IPS-18c (cell line): ENCODE results near the gene RBP3.
"Not testable (repeated sequence)": the region's sequence is repeated elsewhere in the genome, so short reads cannot be mapped to it uniquely, and the experiment has no call there.

Source experiments
- H3K4me3 ChIP-seq: 2 replicates; pipeline ENCODE4 v1.7.0; 2013; ENCODE audit warnings: low read depth, mild to moderate bottlenecking, low read length, moderate library complexity; ENCODE audit not compliant: insufficient read depth
- H3K9me3 ChIP-seq: one replicate; pipeline ENCODE4 v1.6.1; 2013; ENCODE audit warnings: mild to moderate bottlenecking, low read length, moderate library complexity; ENCODE audit not compliant: control insufficient read depth, insufficient read depth

The RBP3 gene

DNA sequence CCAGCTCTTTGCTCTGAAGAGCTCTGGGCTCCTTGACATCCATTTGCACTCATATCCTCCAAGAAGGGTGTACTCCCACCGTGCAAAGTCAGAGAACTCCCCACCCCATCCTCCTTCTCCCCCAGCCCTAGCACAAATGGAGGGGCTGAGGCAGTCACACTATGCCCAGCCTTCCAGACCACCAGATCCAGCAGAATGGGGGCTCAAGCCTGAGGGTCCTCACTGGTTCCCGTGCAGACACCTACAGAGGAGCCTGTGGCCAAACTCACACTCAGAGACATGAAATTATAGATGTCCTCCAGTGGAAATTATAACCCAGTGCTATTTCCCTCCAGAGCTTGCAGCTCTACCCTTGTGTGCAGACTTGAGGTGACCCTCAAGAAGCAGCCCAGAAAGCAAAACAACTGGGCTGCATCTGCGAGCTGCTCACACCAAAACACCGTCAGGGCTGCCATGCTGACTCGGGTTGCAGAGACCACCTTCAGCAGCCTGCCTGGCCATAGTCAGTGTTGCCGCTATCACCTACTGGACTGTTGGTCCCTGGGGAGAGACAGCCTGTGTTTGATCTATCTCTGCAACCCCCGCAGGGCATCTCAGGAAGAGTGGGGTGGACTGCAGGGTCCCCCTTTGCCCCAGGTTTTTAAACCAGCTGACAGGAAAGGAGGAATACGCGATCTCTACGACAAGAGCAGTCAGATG, 28.5 kb downstream of the RBP3 start:
- H3K9me3 ChIP-seq = no peaks in the 10 kb centered on the region
- no peak overlapping the region for H3K4me3 ChIP-seq

DNA sequence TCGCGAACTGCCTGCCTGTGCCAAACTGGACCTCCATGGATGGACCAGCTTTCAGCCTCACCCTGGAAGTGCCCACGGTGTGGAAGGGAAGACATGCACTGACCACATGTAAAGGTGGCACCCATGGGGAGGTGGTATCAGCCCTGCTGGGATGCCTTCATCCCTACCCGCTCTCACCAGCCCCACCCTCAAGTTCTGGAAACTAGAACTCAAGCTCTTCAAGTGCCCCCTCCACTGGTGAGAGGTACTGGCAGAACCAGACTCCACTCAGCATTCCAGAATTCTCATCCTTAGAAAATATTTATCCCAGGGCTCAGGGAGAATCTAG, 30.0 kb downstream of the RBP3 start:
- H3K4me3 ChIP-seq = no peak overlapping the region

DNA sequence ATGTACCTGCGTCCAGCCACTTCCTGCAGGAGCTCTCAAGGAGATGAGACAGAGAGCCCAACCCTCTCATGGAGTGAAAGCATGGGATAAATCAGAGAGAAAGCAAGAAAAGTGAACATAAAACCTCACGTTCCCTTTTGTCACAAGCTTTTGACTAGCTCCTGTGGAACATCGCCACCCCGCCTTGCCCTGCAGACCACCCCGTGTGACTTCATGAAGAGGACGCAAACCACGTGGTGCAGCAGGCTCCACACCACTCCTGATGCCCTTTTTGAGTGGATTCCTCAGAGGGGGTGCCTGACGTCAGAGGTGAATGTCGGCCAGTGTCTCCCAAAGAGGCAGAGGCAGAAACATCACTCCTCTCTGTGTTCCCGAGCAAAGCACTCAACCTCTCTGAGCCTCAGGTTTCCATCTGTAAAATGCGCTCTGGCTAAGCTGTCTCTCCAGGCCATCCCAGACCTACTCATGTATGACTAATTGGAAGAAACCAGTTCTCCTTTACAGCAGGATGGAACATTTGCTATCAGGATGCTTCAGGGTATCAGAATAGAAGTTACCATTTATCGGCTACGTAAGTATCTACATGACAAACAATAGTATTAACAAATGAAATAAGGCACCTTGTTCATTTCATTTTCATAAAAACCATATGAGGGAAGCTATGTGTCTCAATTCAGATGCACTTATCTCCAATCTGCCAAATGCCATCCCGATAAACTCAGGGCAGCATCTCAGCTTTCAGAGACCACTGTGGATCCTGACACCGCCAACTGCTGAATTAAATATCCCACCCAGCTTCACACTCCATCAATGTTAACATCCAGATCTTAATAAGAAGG, 30.7 kb downstream of the RBP3 start:
- H3K4me3 ChIP-seq = no peak overlapping the region

More for the DNA sequence above, 30.0 kb downstream of the RBP3 start:
- H3K9me3 ChIP-seq = no peaks in the 10 kb centered on the region

DNA sequence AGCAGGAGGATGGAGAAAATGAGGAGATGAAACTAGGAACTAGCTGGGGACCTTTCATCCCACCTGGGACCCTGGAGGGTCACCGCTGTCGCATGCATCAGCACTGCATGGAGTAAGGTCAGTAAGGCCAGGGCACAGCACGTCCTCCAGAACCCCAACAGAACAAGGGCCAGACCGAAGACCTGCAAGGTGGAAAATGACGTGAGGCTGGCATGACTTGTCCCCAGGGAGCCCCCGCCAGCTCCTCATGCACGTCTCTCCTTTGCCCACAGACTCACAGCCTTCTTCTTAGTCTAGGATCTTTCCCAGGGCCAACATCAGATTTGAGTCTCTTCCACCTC, 31.3 kb downstream of the RBP3 start:
- H3K4me3 ChIP-seq = no peak overlapping the region

More for the DNA sequence above, 30.7 kb downstream of the RBP3 start:
- H3K9me3 ChIP-seq = no peaks in the 10 kb centered on the region

DNA sequence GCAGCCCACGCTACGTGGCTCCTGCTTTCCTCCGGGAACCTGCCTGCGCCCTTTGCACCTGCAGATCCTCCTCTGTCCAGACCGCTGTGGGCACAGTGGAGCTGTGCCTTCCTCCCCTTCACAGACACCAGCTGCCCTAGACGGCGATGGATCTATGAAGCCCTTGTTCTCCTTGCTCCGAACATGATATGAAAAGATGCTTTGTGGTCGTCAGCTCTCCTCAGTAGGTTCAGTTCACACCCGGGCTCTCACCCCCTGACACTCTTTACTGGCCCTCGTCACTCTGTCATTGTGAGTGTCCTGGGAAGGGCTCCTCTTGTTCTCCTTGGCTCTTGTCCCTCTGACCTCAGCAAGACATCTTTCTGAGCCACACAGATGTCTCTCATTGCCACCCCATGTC, 31.7 kb downstream of the RBP3 start:
- Histone ChIP-seq H3K4me3 (no peak overlapping the region), H3K9me3 (no peaks in the 10 kb centered on the region)

More for the DNA sequence above, 31.3 kb downstream of the RBP3 start:
- no peaks in the 10 kb centered on the region for H3K9me3 ChIP-seq

DNA sequence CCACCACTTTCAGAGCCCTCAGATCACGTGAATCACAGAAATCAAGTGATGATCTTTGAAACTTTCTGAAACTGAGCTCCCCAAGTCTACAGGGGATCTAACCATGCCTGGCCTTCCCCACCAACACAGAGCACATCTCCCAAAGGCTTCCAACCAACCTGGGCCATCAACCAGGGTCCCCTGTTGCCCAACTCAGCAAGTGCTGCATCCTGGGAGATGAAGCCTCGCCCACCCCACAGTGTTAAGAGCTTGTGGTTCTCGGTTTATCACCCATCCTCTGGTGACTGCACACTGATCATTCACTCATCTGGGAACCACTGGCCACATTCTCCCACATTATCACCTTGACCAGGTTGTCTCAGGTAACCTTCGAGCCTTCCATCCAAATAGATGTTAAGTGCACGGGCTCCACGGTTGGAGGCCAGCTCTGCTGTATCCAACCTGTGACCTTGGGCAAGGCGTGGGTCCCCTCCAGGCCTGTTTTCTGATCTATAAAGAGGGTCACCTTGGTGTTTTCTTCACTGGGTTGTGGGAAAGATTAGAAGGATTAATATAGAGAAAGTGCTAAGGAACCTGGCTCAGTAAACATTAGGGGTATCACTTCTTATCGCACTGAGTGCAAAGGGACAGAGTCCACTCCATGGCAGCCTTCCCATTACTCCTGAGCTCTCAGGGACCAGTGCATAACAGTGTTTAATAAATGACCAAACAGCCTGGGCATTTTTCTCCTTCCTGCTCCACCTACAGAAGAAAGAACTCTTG, 32.4 kb downstream of the RBP3 start:
- Histone ChIP-seq H3K4me3 (no peak overlapping the region), H3K9me3 (no peaks in the 10 kb centered on the region)

DNA sequence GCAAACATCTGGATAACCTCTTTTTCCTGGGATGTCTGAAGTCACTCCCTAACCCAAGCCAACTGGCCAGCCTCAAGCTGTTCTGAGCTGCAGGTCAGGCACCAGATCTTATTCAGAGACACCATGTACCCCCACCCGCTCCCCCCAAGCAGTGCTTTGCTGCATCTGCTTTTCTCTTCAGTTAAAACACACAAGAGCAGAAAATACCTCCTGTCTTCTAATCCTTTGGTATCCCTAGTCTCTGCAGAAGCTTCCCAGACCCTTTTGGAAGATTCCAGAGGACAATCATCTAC, 32.9 kb downstream of the RBP3 start:
- no peak overlapping the region for H3K4me3 ChIP-seq
- H3K9me3 ChIP-seq = peaks cover 4% of the 10 kb centered on the region

DNA sequence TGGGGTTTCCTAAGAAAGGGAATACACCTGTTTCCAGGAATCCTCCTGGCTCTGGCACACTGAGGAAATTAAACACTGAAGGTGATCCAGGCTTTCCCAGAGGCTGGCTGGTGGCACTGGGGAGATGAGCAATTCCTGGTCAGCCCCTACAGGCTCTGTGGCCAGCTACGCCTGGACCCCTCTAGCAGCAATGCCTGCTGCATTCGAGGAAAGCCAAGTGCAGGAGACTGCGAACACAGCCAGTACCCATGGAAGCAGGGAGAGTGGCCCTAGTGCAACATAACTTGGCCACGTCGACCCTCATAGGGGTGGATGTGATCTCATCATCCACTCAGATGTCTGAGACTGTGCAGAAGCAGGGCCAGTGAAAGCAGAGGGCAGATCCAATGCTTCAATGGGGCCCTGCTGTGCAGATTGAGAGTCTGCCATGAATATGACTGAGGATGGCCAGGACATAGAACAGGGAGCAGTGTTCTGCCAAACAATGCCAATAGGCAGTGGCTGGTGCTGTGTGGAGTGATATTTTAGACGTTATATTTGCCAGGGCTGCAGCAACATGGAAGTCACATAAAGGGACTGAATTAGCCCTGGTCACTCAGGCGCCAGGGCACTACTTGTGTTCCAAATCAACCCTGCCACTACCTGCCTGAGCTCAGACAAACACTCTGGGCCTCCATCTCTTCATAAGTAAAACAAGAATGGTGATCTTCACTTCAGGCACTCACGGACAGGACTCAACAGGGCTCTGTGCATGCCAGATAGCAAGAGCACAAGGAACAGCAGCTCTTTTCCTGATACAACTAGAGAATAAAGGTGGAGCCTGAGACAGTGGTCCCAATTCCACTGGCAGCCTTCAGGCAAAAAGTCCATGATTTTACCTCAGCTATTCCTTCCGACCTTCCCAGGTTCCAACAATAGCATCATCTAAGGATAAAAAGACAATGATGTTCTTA, 33.5 kb downstream of the RBP3 start:
- H3K4me3 ChIP-seq = no peak overlapping the region
- peaks cover 4% of the 10 kb centered on the region for H3K9me3 ChIP-seq

DNA sequence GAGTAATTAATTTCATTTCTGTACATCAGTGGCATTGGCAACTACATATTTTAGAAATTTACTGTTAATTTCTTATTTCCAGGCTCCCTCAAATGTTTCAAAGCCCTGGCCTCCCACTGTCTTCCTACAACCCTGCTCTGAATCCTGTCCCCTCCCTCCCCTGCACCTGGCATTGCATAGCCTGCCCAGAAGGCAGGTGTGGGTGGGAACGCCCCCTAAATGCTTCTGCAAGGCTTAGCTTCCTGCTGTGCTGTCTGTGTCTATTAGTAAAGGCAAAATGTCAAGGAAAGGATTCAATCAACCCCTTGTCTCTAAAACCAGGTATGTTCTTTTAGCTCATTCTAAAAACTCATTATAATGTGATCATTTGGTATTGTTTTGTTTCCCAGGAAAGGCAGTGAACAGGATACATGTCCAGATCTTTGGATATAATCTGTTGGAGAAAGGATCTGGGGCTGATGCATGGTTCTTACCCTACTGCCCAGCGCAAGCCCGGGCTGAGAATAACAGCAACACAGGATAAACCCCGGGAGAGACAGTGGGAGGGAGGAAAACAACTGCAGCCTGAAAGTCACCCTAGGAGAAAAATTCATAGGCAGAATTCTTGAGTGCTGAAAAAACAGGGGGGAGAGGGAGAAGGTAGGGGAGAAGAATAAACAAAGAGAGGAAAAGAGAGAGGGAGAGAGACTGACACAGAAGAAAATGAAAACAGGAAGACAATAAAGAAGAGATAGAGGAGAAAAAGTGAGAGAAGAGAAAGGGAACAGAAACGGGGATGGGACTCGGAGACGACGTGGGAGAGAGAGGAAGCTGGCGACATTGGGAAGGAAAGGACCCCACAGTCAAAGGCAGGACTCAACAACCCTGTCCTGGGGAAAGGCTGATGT, 35.3 kb downstream of the RBP3 start:
- Histone ChIP-seq H3K9me3 (peaks cover 4% of the 10 kb centered on the region), H3K4me3 (peak overlapping the region; percentile 66)

DNA sequence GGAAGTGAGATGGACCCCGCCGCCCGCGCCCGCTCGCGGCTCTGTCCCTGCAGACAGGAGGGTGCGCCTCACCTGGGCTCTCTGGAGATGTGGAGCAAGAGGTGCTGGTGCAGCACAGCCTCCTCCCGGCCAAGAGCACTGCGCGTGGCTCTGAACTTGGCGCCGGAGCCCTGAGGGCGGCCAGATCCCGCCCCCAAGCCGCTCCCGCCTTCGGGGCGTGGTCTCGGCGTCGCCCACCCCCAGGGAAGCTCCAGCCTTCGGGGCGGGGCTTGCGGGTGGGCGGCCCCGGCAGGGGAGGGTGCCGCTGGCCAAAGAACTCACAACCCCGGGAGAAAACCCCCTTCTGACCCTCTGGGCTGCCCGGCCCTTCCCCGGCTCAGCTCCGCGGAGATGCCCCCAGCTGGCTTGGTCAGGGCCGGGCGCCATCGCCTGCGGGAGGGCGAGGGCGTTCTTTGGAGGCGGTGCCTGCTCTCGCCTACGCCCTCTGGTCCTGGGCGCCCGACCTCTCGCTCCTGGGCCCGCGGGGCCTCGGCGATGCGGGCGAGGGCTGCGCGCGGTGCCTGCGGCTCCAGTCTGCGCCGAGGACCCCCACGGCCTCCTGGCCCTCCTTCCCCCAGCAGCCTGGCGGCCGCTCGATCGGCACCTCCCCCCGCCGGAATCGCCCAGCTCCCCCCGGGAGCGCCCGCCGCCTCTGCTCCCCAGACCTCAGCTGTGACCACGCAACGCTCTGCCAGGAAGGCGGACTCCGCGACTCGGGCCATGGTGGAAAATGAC, 36.2 kb downstream of the RBP3 start, which contains the start of gene ZNF488:
Gene ZNF488, minus strand, starts transcription at position 146 of the 774 bp plus-strand sequence. CDS start 15,464 bp downstream, outside the sequence.
- Histone ChIP-seq H3K9me3 (peaks cover 4% of the 10 kb centered on the region), H3K4me3 (peak within 1 kb of the TSS; percentile 66)

DNA sequence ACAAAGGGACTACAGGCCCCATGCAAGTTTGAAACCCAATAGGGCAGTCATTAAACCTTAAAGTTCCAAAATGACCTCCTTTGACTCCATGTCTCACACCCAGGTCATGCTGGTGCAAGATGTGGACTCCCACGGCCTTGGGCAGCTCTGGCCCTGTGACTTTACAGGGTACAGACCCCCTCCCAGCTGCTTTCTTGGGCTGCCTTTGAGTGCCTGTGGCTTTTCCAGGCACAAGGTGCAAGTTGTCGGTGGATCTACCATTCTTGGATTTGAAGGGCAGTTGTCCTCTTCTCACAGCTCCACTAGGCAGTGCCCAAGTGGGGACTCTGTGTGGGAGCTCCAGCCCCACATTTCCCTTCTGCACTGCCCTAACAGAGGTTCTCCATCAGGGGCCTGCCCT, 37.9 kb downstream of the RBP3 start:
- not testable (repeated sequence) for H3K9me3 ChIP-seq, H3K4me3 ChIP-seq

DNA sequence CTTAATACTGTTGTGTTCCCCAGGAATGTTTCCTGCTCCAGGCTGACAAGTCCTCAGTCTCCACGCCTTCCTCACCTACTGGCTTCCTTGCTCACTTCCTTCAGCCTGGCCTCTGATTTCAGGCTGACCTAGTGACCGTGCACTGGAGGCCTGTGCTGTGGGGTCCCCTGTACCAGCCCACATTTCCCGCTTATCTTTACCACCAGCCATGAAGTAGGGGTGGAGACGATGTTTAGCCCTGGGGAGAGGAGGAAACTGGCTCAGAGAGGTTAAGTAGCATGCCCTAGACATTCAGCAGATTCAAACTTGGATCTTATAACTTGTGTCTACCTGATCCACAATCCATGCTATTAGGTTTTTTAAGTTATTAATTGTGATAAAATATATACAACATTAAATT, 40.7 kb downstream of the RBP3 start:
- H3K9me3 ChIP-seq = peaks cover 4% of the 10 kb centered on the region
- H3K4me3 ChIP-seq = no peak overlapping the region

DNA sequence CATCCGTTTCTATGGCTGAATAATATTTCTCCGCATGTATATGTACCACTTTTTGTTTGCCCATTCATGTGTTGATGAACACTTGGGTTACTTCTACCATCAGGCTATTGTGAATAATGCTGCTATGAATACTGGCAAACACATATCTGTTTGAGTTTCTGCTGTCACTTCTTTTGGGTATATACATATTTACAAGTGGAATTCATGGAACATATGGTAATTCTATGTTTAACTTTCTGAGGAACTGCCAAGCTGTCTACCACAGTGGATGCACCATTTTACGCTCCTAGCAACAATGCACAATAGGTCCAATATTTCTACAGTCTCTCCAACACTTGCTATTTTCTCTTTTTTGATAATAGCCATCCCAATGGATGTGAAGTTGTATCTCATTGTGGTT, 41.5 kb downstream of the RBP3 start:
- Histone ChIP-seq H3K4me3 (no peak overlapping the region), H3K9me3 (peaks cover 4% of the 10 kb centered on the region)

DNA sequence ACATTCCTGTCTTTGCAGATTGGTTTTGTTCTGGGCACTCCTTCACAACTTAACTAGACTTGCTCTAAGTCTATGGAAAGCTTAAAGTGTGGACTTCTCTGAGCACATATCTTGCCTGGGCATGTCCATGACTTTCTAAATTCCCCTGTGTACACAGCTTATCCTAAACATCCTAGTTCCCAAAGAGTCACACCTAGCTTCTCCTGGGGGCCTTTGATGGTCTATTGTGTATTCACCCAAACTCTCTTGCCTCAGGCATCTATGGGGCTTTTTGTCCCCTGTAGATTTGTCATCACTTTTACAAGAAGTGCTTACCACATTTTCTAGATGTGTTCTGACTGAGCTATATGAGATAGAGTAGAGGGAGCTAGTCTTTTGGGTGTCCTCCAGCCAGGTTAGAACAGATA, 48.2 kb downstream of the RBP3 start:
- H3K4me3 ChIP-seq = no peak overlapping the region
- no peaks in the 10 kb centered on the region for H3K9me3 ChIP-seq

DNA sequence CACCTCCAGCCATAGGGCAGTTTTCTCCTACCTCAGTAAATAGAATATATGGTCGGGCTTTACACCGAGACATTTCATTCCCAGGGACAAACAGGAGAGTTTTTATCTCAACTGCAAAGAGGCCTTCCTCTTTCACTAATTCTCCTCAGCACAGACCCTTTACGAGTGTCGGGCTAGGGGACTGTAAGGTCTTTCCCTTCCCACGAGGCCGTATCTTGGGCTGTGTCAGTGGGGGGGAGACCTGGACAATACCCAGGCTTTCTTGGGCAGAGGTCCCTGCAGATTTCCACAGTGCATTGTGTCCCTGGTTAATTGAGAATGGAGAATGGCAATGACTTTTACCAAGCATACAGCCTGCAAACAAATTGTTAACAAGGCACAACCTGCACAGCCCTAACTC, 49.1 kb downstream of the RBP3 start:
- no peaks in the 10 kb centered on the region for H3K9me3 ChIP-seq
- H3K4me3 ChIP-seq = no peak overlapping the region

DNA sequence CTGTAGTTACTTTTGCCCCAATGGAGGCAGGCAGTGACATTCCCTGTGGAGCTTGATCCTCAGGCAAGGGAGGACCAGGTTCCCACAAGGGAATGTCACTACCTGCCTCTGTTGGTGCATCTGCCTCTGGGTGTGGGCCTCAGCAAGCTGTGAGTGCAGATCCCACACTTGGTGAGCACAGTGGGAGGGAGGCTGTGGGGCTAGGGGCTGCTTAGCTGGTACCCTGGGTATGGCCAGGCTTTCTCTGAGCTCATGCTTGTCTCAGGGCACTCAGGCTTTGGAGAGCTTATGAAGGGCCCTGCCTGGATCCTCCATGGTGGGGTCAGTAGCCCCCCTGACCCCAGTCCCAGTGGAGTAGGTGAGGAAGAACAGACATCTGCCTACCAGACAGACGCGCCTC, 52.1 kb downstream of the RBP3 start:
- no peak overlapping the region for H3K4me3 ChIP-seq
- H3K9me3 ChIP-seq = no peaks in the 10 kb centered on the region
